Measurements from ENCODE around the gene ZBTB3. TPM values are rescaled to one million over a fixed set of nuclear protein-coding genes. Genes with fewer than 3 reads are reported as not detected.

ZBTB3 gene
- total RNA-seq, 1 donor from 2014 or later: 6.1 TPM

DNA sequence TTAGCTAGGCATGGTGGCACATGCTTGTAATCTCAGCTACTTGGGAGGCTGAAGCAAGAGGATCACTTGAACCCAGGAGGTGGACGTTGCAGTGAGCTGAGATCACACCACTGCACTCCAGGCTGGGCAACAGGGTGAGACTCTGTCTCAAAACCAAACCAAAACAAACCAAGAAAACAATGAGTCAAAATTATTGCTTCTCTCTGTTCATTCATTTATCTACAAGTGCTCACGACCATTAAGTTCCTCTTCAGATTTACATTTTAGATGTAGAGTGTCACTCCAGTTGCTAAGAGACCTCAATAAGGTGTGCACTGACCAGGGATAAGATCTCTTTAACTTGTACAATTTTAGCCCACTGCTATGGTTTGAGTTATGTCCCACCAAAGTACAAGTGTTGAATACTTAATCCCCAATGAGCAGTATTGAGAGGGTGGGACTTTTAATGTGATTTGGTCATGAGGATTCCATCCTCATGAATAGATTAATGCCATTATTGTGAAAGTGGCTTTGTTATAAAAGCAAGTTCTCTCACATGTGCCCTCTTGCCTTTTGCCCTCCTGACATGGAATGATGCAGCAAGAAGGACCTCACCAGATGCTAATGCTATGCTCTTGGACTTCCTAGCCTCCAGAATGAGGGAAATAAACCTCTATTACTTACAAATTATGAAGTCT, 34.5 kb downstream of the ZBTB3 start:
- no peak for DNase-seq (ENCODE audit: extremely low spot score in 2 of 2)
- Histone ChIP-seq H3K27me3 (no peaks in the 10 kb centered on the region), H3K4me3 (no peak overlapping the region), H3K4me1 (peaks cover 15% of the 10 kb centered on the region), H3K36me3 (peaks cover 5 to 94% of the 10 kb centered on the region in 2 donors), H3K9me3 (no peaks in the 10 kb centered on the region), H3K27ac (no peak overlapping the region)
- intact Hi-C loops (cut with DNase I): no loop called here
- TF ChIP-seq POLR2A (IDR thresholded peaks at IDR 0.05): no peak
- TF ChIP-seq, protein P1, sequence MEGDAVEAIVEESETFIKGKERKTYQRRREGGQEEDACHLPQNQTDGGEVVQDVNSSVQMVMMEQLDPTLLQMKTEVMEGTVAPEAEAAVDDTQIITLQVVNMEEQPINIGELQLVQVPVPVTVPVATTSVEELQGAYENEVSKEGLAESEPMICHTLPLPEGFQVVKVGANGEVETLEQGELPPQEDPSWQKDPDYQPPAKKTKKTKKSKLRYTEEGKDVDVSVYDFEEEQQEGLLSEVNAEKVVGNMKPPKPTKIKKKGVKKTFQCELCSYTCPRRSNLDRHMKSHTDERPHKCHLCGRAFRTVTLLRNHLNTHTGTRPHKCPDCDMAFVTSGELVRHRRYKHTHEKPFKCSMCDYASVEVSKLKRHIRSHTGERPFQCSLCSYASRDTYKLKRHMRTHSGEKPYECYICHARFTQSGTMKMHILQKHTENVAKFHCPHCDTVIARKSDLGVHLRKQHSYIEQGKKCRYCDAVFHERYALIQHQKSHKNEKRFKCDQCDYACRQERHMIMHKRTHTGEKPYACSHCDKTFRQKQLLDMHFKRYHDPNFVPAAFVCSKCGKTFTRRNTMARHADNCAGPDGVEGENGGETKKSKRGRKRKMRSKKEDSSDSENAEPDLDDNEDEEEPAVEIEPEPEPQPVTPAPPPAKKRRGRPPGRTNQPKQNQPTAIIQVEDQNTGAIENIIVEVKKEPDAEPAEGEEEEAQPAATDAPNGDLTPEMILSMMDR (IDR thresholded peaks at IDR 0.05): no peak
- no peak for TF ChIP-seq POLR2AphosphoS5 (IDR thresholded peaks at IDR 0.05; ENCODE audit: insufficient read depth in 1 of 2, low read depth in 1 of 2)

DNA sequence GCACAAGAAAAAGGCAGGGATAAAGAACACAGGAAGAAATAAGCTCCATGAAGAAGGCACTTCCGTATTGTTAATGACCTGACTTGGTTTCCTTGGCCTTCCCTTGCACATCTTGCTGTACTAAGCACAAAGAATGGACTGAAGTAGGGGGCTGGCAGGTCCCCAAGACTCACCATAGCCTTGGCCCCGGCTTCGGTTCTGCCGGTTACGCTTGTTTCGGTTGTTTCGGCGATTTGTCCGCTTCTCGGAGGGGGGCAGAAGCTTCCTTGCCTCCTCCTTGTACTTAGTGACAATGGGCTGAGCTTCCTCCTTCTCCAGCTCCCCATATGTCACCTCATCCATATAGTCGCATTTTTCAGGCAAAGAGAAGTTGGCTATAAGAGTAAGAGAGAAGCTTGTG, 37.1 kb downstream of the ZBTB3 start:
- Histone ChIP-seq H3K4me1 (no peaks in the 10 kb centered on the region), H3K36me3 (peaks cover 0 to 96% of the 10 kb centered on the region in 2 donors), H3K4me3 (no peak overlapping the region), H3K27me3 (no peaks in the 10 kb centered on the region), H3K27ac (no peak overlapping the region), H3K9me3 (no peaks in the 10 kb centered on the region)
- intact Hi-C loops (cut with DNase I): no loop called here
- no peak for DNase-seq (ENCODE audit: extremely low spot score in 2 of 2)
- TF ChIP-seq POLR2A (IDR thresholded peaks at IDR 0.05): no peak
- TF ChIP-seq, protein P1 (IDR thresholded peaks at IDR 0.05): no peak
- no peak for TF ChIP-seq POLR2AphosphoS5 (IDR thresholded peaks at IDR 0.05; ENCODE audit: insufficient read depth in 1 of 2, low read depth in 1 of 2)

DNA sequence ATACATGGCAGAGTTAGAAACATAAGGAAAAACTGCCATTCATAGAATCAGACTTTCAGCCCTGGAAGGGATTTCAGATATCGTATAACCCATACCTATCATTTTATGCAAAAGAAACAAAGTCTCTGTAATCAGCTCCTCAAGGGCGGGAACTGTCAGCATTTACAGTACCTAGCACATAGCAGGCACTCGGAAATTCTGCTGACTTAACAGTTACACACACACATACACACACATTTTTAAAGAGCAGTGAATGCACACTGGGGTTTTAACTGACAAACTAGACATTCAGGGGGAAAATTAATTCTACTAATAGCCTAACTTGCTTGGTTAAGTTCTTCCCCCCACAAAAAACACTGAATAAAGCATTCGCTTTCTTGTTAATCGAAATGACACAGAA, 37.8 kb downstream of the ZBTB3 start:
- H3K4me3 ChIP-seq: no peak overlapping the region
- no peak overlapping the region for H3K27ac ChIP-seq
- no peak for DNase-seq (ENCODE audit: extremely low spot score in 2 of 2)
- H3K9me3 ChIP-seq: no peaks in the 10 kb centered on the region
- H3K27me3 ChIP-seq: no peaks in the 10 kb centered on the region
- peaks cover 0 to 96% of the 10 kb centered on the region in 2 donors for H3K36me3 ChIP-seq
- intact Hi-C loops (cut with DNase I): no loop called here
- TF ChIP-seq POLR2AphosphoS5 (IDR thresholded peaks at IDR 0.05; ENCODE audit: insufficient read depth in 1 of 2, low read depth in 1 of 2) (no peak), POLR2A (IDR thresholded peaks at IDR 0.05) (no peak)
- TF ChIP-seq, protein P1 (IDR thresholded peaks at IDR 0.05): no peak
- H3K4me1 ChIP-seq: no peaks in the 10 kb centered on the region

DNA sequence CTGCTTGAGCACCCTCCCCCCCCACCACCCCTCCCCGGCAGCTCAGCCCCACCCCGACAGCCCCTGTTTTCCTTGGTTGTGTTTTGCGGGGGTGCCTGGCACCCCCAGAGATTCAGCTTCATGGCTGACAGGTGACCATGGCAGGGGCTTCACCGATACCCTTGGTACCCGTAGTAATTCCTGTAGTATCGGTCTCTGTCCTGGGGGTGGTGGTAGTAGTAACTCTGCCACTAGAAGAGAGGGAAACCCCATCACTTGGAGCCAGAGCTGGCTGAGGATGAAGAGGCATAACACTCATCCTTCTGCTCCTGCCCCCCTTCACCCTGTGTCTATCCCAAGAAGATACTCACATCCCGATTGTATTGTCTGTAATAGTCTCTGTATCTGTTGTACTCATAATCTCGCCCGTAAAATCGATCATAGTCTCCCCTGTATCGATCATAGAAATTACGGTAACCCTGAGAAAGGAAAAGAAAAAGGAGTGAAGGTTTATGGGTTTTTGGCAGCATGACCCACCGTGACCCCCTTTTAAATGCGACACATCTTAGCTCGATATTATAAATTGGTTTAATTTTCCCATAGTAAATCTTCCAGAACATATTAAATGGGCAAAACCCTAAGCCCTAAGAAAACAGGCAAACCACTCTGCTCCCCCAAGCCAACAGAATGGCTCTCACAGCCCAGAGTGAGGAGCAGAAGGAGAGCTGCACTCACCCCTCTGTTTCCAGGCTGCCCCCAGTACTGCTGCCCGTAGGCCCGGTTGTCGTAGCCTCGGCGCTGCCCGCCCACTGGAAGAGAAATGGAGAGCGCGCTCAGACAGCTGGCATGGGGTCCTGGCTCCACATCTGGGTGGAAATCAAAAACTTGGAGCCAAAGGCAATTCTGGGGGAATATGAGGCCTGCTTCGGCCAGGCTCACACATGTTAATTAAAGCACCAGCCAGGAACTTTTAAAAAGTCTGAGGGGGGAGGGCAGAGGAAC, 38.5 kb downstream of the ZBTB3 start:
- no peaks in the 10 kb centered on the region for H3K9me3 ChIP-seq
- no peak overlapping the region for H3K4me3 ChIP-seq
- peaks cover 3% of the 10 kb centered on the region for H3K4me1 ChIP-seq
- no peaks in the 10 kb centered on the region for H3K27me3 ChIP-seq
- no peak for TF ChIP-seq POLR2AphosphoS5 (IDR thresholded peaks at IDR 0.05; ENCODE audit: insufficient read depth in 1 of 2, low read depth in 1 of 2)
- TF ChIP-seq POLR2A (IDR thresholded peaks at IDR 0.05): no peak
- TF ChIP-seq, protein P1 (IDR thresholded peaks at IDR 0.05): no peak
- H3K36me3 ChIP-seq: peaks cover 0 to 93% of the 10 kb centered on the region in 2 donors
- H3K27ac ChIP-seq: no peak overlapping the region
- intact Hi-C loops (cut with DNase I): no loop called here
- no peak for DNase-seq (ENCODE audit: extremely low spot score in 2 of 2)
